NT2/D1 (cell line): ENCODE data around the gene TSC1.

Experiments used
- YY1 ChIP-seq: IDR thresholded peaks from 2 replicates; pipeline ENCODE4 v1.6.1; 2011; ENCODE audit not compliant: insufficient read length, insufficient read depth
- ZNF274 ChIP-seq: IDR thresholded peaks from 2 replicates; pipeline ENCODE4 v1.6.1; 2011; ENCODE audit warnings: mild to moderate bottlenecking, low read depth, low read length

- no peak for TF ChIP-seq ZNF274
- no peak for TF ChIP-seq YY1
Observed at GRCh38 chr9:132898051-132898450, 46.4 kb downstream of the TSC1 start.
